IPS DF 4.7 (cell line): ENCODE data around the gene RTN4RL1.

Source experiments
- DNase-seq: peaks from one replicate; pipeline ENCODE4 v3.0.0-alpha.2; 2013; ENCODE audit warnings: low spot score; ENCODE audit errors: extremely low read depth

Gene RTN4RL1

GRCh38 chr17:2025220-2025621 lies at the start of gene RTN4RL1:
Gene RTN4RL1, minus strand, starts transcription at chr17:2025334. Its CDS starts 469 bp downstream, at chr17:2024865.
- DNase-seq = no peak

- DNase-seq = no peak
These were observed 49.8 kb upstream of the RTN4RL1 start for GRCh38 chr17:2074919-2075318.

GRCh38 chr17:2071455-2072281 lies 46.5 kb upstream of the RTN4RL1 start:
- no peak for DNase-seq

GRCh38 chr17:2071024-2071385 lies 45.9 kb upstream of the RTN4RL1 start:
- no peak for DNase-seq

- no peak for DNase-seq
These were observed 45.3 kb upstream of the RTN4RL1 start for GRCh38 chr17:2070241-2071023.

- DNase-seq = no peak
These were observed 43.5 kb upstream of the RTN4RL1 start for GRCh38 chr17:2068519-2069051.

- no peak for DNase-seq
These were observed 42.9 kb upstream of the RTN4RL1 start for GRCh38 chr17:2068031-2068518.

- no peak for DNase-seq
These were observed 42.5 kb upstream of the RTN4RL1 start for GRCh38 chr17:2067608-2068024.

- DNase-seq = no peak
These were observed 42.0 kb upstream of the RTN4RL1 start for GRCh38 chr17:2067048-2067561.

GRCh38 chr17:2065949-2066400 lies 40.8 kb upstream of the RTN4RL1 start:
- no peak for DNase-seq

GRCh38 chr17:2064980-2065785 lies 40.0 kb upstream of the RTN4RL1 start:
- DNase-seq = no peak

GRCh38 chr17:2064520-2064971 lies 39.4 kb upstream of the RTN4RL1 start:
- no peak for DNase-seq

- no peak for DNase-seq
These were observed 39.0 kb upstream of the RTN4RL1 start for GRCh38 chr17:2064147-2064489.

GRCh38 chr17:2063261-2064146 lies 38.4 kb upstream of the RTN4RL1 start:
- no peak for DNase-seq

- DNase-seq = no peak
These were observed 37.5 kb upstream of the RTN4RL1 start for GRCh38 chr17:2062571-2063183.

GRCh38 chr17:2061441-2061958 lies 36.4 kb upstream of the RTN4RL1 start:
- no peak for DNase-seq

GRCh38 chr17:2060681-2061440 lies 35.7 kb upstream of the RTN4RL1 start:
- no peak for DNase-seq

GRCh38 chr17:2060385-2060658 lies 35.2 kb upstream of the RTN4RL1 start:
- DNase-seq = no peak
